ENCODE results near the gene INTS3. TPM values are rescaled to one million over a fixed set of nuclear protein-coding genes. Genes with fewer than 3 reads are reported as not detected.

Gene INTS3
- 10 to 100 TPM; 52.0 to 58.0 TPM for total RNA-seq

GRCh38 chr1:153727463-153728304, at the start of gene INTS3:
Gene INTS3 (plus strand): TSS chr1:153728050. CDS start chr1:153728635, 585 bp downstream.
- DNase-seq (peak; percentile 99), ATAC-seq (peak; percentile 99)
- CTCF ChIA-PET, result interaction anchor here (0.6 to 1.4 kb wide), 7 partner anchors 8 to 232 kb away, joined by 3 to 8 read pairs (median 3); no protein-coding TSS in a partner anchor
- POLR2A ChIA-PET, result interaction anchor here (0.5 to 0.7 kb wide), 3 partner anchors 240 to 567 kb away, joined by 3 to 5 read pairs (median 3); partner anchors contain the start of gene CREB3L4
- Mint-ChIP-seq H3K4me3 (peak within 1 kb of the TSS; percentile 93), H3K36me3 (ENCODE audit: low read depth) (peaks cover 13% of the 10 kb centered on the region), H3K27me3 (no peaks in the 10 kb centered on the region), H3K27ac (peak within 1 kb of the TSS; percentile 95), H3K9me3 (ENCODE audit: low read depth) (no peaks in the 10 kb centered on the region), H3K4me1 (peaks cover 44% of the 10 kb centered on the region)
- intact Hi-C loops (cut with DNase I, micrococcal nuclease), result loop anchor here (1.0 to 5.0 kb wide), 12 partner anchors 56 to 455 kb away; partner anchors contain the start of genes CHTOP (in 2 of the 2), CRTC2 (in 1 of the 2), JTB (in 1 of the 2) and RPS27 (in 1 of the 2)

- Mint-ChIP-seq H3K4me3 (peak within 1 kb of the TSS; percentile 64), H3K27ac (no peak within 1 kb of the TSS), H3K9me3 (ENCODE audit: low read depth) (no peaks in the 10 kb centered on the region), H3K4me1 (peaks cover 19% of the 10 kb centered on the region), H3K27me3 (peaks cover 45% of the 10 kb centered on the region), H3K36me3 (ENCODE audit: low read depth) (no peaks in the 10 kb centered on the region)
- POLR2A ChIA-PET, result interaction anchor here (0.8 kb wide), 1 partner anchor 26 kb away, joined by 4 read pairs; no protein-coding TSS in a partner anchor
- intact Hi-C loops (cut with DNase I, micrococcal nuclease), result loop anchor here (1.0 to 10.0 kb wide), 3 partner anchors 96 to 308 kb away; partner anchors contain the start of genes RAB13 (in 1 of the 2) and SLC27A3 (in 1 of the 2)
- peak; percentile 54 for DNase-seq
- peak; percentile 45 for ATAC-seq
- CTCF ChIA-PET, result interaction anchor here (0.6 to 3.3 kb wide), 13 partner anchors 15 to 153 kb away, joined by 3 to 21 read pairs (median 4); partner anchors contain the start of genes INTS3 and SLC27A3
These were observed 49.1 kb upstream of the INTS3 start, which contains the start of gene NPR1 for GRCh38 chr1:153678519-153679336. Gene NPR1 (plus strand): TSS chr1:153678688. CDS start chr1:153679109, 421 bp downstream.

GRCh38 chr1:153679337-153680119, 48.3 kb upstream of the INTS3 start:
- CTCF ChIA-PET, result interaction anchor here (0.5 to 3.3 kb wide), 14 partner anchors 15 to 726 kb away, joined by 3 to 21 read pairs (median 3); partner anchors contain the start of gene RAB13
- Mint-ChIP-seq H3K27ac (no peak overlapping the region), H3K4me3 (peak overlapping the region; percentile 64), H3K4me1 (peaks cover 19% of the 10 kb centered on the region), H3K27me3 (peaks cover 48% of the 10 kb centered on the region), H3K36me3 (ENCODE audit: low read depth) (no peaks in the 10 kb centered on the region), H3K9me3 (ENCODE audit: low read depth) (no peaks in the 10 kb centered on the region)
- DNase-seq, result peak; percentile 57
- ATAC-seq, result peak; percentile 48
- POLR2A ChIA-PET, result interaction anchor here (0.6 to 0.8 kb wide), 2 partner anchors 25 to 89 kb away, joined by 3 to 4 read pairs; no protein-coding TSS in a partner anchor
- intact Hi-C loops (cut with DNase I, micrococcal nuclease), result loop anchor here (2.0 to 10.0 kb wide), 2 partner anchors 95 to 169 kb away; partner anchors contain the start of gene SLC27A3 (in 1 of the 2)

- H3K27me3 Mint-ChIP-seq, result peaks cover 48% of the 10 kb centered on the region
- ChIA-PET CTCF (interaction anchor here (0.5 to 3.3 kb wide), 10 partner anchors 20 to 726 kb away, joined by 3 to 21 read pairs (median 3); partner anchors contain the start of gene RAB13), POLR2A (no interaction called here)
- peaks cover 19% of the 10 kb centered on the region for H3K4me1 Mint-ChIP-seq
- ATAC-seq (no peak), DNase-seq (no peak)
- no peak overlapping the region for H3K27ac Mint-ChIP-seq
- intact Hi-C loops (cut with DNase I, micrococcal nuclease), result no loop called here
- peak overlapping the region; percentile 64 for H3K4me3 Mint-ChIP-seq
- H3K9me3 Mint-ChIP-seq (ENCODE audit: low read depth), result no peaks in the 10 kb centered on the region
- no peaks in the 10 kb centered on the region for H3K36me3 Mint-ChIP-seq (ENCODE audit: low read depth)
These were observed 47.8 kb upstream of the INTS3 start for GRCh38 chr1:153680120-153680403.

GRCh38 chr1:153682730-153683129, 45.1 kb upstream of the INTS3 start:
- DNase-seq (no peak), ATAC-seq (no peak)
- Mint-ChIP-seq H3K27me3 (peaks cover 36% of the 10 kb centered on the region), H3K27ac (no peak overlapping the region), H3K36me3 (ENCODE audit: low read depth) (no peaks in the 10 kb centered on the region), H3K4me1 (peaks cover 15% of the 10 kb centered on the region), H3K4me3 (no peak overlapping the region), H3K9me3 (ENCODE audit: low read depth) (no peaks in the 10 kb centered on the region)
- ChIA-PET POLR2A (interaction anchor here (0.5 kb wide), 1 partner anchor 9 kb away, joined by 3 read pairs; no protein-coding TSS in a partner anchor), CTCF (interaction anchor here (0.7 to 2.1 kb wide), 2 partner anchors 68 to 107 kb away, joined by 3 to 7 read pairs; no protein-coding TSS in a partner anchor)
- intact Hi-C loops (cut with DNase I, micrococcal nuclease), result no loop called here

GRCh38 chr1:153683854-153684253, 44.0 kb upstream of the INTS3 start:
- ATAC-seq, result no peak
- peaks cover 4% of the 10 kb centered on the region for H3K4me1 Mint-ChIP-seq
- intact Hi-C loops (cut with DNase I, micrococcal nuclease), result no loop called here
- H3K4me3 Mint-ChIP-seq, result no peak overlapping the region
- H3K27ac Mint-ChIP-seq, result no peak overlapping the region
- H3K36me3 Mint-ChIP-seq (ENCODE audit: low read depth), result no peaks in the 10 kb centered on the region
- ChIA-PET POLR2A (no interaction called here), CTCF (interaction anchor here (0.6 kb wide), 1 partner anchor 18 kb away, joined by 3 read pairs; no protein-coding TSS in a partner anchor)
- DNase-seq, result no peak
- H3K27me3 Mint-ChIP-seq, result peaks cover 25% of the 10 kb centered on the region
- no peaks in the 10 kb centered on the region for H3K9me3 Mint-ChIP-seq (ENCODE audit: low read depth)

GRCh38 chr1:153684892-153685291, 43.0 kb upstream of the INTS3 start:
- Mint-ChIP-seq H3K36me3 (ENCODE audit: low read depth) (no peaks in the 10 kb centered on the region), H3K4me3 (no peak overlapping the region), H3K27me3 (peaks cover 22% of the 10 kb centered on the region), H3K27ac (no peak overlapping the region), H3K4me1 (peaks cover under 1% of the 10 kb centered on the region), H3K9me3 (ENCODE audit: low read depth) (no peaks in the 10 kb centered on the region)
- CTCF ChIA-PET, result interaction anchor here (0.6 kb wide), 1 partner anchor 302 kb away, joined by 3 read pairs; no protein-coding TSS in a partner anchor
- POLR2A ChIA-PET, result interaction anchor here (0.7 kb wide), 1 partner anchor 281 kb away, joined by 3 read pairs; no protein-coding TSS in a partner anchor
- intact Hi-C loops (cut with DNase I, micrococcal nuclease), result no loop called here
- ATAC-seq, result no peak
- no peak for DNase-seq

GRCh38 chr1:153685544-153686340, 42.1 kb upstream of the INTS3 start:
- intact Hi-C loops (cut with DNase I, micrococcal nuclease), result no loop called here
- POLR2A ChIA-PET, result interaction anchor here (0.6 to 0.7 kb wide), 2 partner anchors 124 to 280 kb away, joined by 3 read pairs; no protein-coding TSS in a partner anchor
- Mint-ChIP-seq H3K4me1 (no peaks in the 10 kb centered on the region), H3K36me3 (ENCODE audit: low read depth) (no peaks in the 10 kb centered on the region), H3K27ac (no peak overlapping the region), H3K9me3 (ENCODE audit: low read depth) (no peaks in the 10 kb centered on the region), H3K27me3 (peaks cover 15% of the 10 kb centered on the region), H3K4me3 (no peak overlapping the region)
- DNase-seq, result no peak
- CTCF ChIA-PET, result interaction anchor here (0.6 kb wide), 2 partner anchors 301 to 1683 kb away, joined by 3 to 4 read pairs; no protein-coding TSS in a partner anchor
- no peak for ATAC-seq

GRCh38 chr1:153687346-153688125, 40.3 kb upstream of the INTS3 start:
- no peak for DNase-seq
- no peak for ATAC-seq
- CTCF ChIA-PET, result no interaction called here
- intact Hi-C loops (cut with DNase I, micrococcal nuclease), result no loop called here
- Mint-ChIP-seq H3K4me3 (no peak overlapping the region), H3K27ac (no peak overlapping the region), H3K36me3 (ENCODE audit: low read depth) (no peaks in the 10 kb centered on the region), H3K27me3 (peaks cover 5% of the 10 kb centered on the region), H3K4me1 (no peaks in the 10 kb centered on the region), H3K9me3 (ENCODE audit: low read depth) (no peaks in the 10 kb centered on the region)
- POLR2A ChIA-PET, result no interaction called here
